Measurements from ENCODE around the gene VWA2. TPM values are rescaled to one million over a fixed set of nuclear protein-coding genes. Genes with fewer than 3 reads are reported as not detected.

VWA2 gene
- total RNA-seq, 1 experiment from 2014 or later, result 1.6 TPM

GRCh38 chr10:114279289-114279688 is 40.2 kb downstream of the VWA2 start:
- Histone ChIP-seq H3K4me2 (ENCODE audit: insufficient read depth, insufficient read length, low read length) (no peak overlapping the region), H2AK5ac (ENCODE audit: insufficient read length, low read length) (no peak overlapping the region), H3K23me2 (ENCODE audit: insufficient read length, low read depth, low read length, poor library complexity, severe bottlenecking) (no peaks in the 10 kb centered on the region), H3K4me1 (ENCODE audit: insufficient read depth, low read length) (no peaks in the 10 kb centered on the region), H4K5ac (ENCODE audit: insufficient read length, low read depth, low read length) (no peak overlapping the region), H2BK15ac (ENCODE audit: low read depth, low read length) (no peak overlapping the region), H3K9ac (ENCODE audit: extremely low read depth, insufficient read length, low read length) (no peak overlapping the region), H3K9me3 (ENCODE audit: control insufficient read depth, low read depth, low read length) (no peaks in the 10 kb centered on the region), H3K56ac (ENCODE audit: insufficient read length, low read depth, low read length) (no peak overlapping the region), H2AFZ (ENCODE audit: low read length) (no peak overlapping the region), H4K20me1 (ENCODE audit: control insufficient read depth, insufficient read depth, insufficient read length) (no peaks in the 10 kb centered on the region), H3K79me1 (ENCODE audit: insufficient read depth, low read depth, low read length, poor library complexity, severe bottlenecking) (no peaks in the 10 kb centered on the region), H3K23ac (ENCODE audit: insufficient read length, low read depth, low read length) (no peak overlapping the region), H3K27me3 (ENCODE audit: insufficient read depth, low read length) (no peaks in the 10 kb centered on the region), H4K91ac (ENCODE audit: insufficient read length, low read depth, low read length) (no peak overlapping the region), H3K4ac (ENCODE audit: low read depth, low read length) (no peak overlapping the region), H2BK20ac (ENCODE audit: low read depth, low read length, poor library complexity, severe bottlenecking) (no peak overlapping the region), H2BK5ac (ENCODE audit: insufficient read length, low read length) (no peak overlapping the region), H3T11ph (ENCODE audit: low read length) (no peak overlapping the region), H3K14ac (ENCODE audit: insufficient read depth, low read length) (no peak overlapping the region), H2BK120ac (ENCODE audit: low read depth, low read length, poor library complexity, severe bottlenecking) (no peak overlapping the region), H4K8ac (replicated peaks; ENCODE audit: insufficient read length, low read depth, low read length) (no peak overlapping the region), H3K79me2 (ENCODE audit: insufficient read depth, low read length) (no peaks in the 10 kb centered on the region), H3K18ac (ENCODE audit: insufficient read length, low read depth, low read length) (no peak overlapping the region), H2BK12ac (ENCODE audit: insufficient read length, low read depth, low read length) (no peak overlapping the region), H3K27ac (ENCODE audit: insufficient read length, low read depth, low read length) (no peak overlapping the region)
- Mint-ChIP-seq H3K27ac (no peak overlapping the region), H3K9me3 (no peaks in the 10 kb centered on the region), H3K4me1 (no peaks in the 10 kb centered on the region), H3K27me3 (ENCODE audit: low read depth) (peaks cover 3% of the 10 kb centered on the region), H3K36me3 (ENCODE audit: insufficient read depth in 1 of 3, low read depth in 3 of 3) (no peaks in the 10 kb centered on the region), H3K4me3 (no peak overlapping the region)
- no CpG with 5 or more reads among the region's 4 CpGs for WGBS (ENCODE audit: extremely low coverage, insufficient read length, low lambda C conversion rate)
- DNase-seq, result no peak
- no peak for TF ChIP-seq CTCF (conservative IDR thresholded peaks at IDR 0.05)
